ENCODE results near the gene BABAM2. TPM values are rescaled to one million over a fixed set of nuclear protein-coding genes. Genes with fewer than 3 reads are reported as not detected.

Gene BABAM2
- total and polyA plus RNA-seq, 4 donors, result 9.9 to 17.0 (median 13.9) TPM

GRCh38 chr2:27916293-27916995 lies 25.9 kb downstream of the BABAM2 start:
- Histone ChIP-seq H3K4me3 (ENCODE audit: low read depth in 1 of 3, low read length in 3 of 3) (no peak overlapping the region), H3K27me3 (ENCODE audit: control insufficient read depth in 4 of 4, insufficient read depth in 4 of 4, low read length in 3 of 4) (no peaks in the 10 kb centered on the region), H3K4me1 (ENCODE audit: control insufficient read depth in 4 of 4, insufficient read depth in 4 of 4, low read length in 3 of 4) (peaks cover 5 to 11% (median 6%) of the 10 kb centered on the region in 4 donors), H3K9ac (ENCODE audit: low read depth in 1 of 2, low read length in 2 of 2) (no peak overlapping the region), H3K36me3 (ENCODE audit: control insufficient read depth in 4 of 4, insufficient read depth in 3 of 4, low read depth in 1 of 4, low read length in 3 of 4) (no peaks in the 10 kb centered on the region), H3K27ac (ENCODE audit: low read depth in 1 of 2, low read length in 2 of 2) (peak overlapping the region; percentile 54 to 74), H3K9me3 (ENCODE audit: control insufficient read depth in 4 of 4, low read length in 3 of 4) (no peaks in the 10 kb centered on the region)
- 90% methylated on average over 1 of the region's 1 CpG for WGBS
- DNase-seq (ENCODE audit: low spot score), result no peak
- TF ChIP-seq HNF4G (IDR thresholded peaks at IDR 0.05) (no peak), RXRA (IDR thresholded peaks at IDR 0.05) (peak; percentile 12 to 26), HNF4A (conservative IDR thresholded peaks at IDR 0.05) (peak; percentile 20 to 28), EGR1 (IDR thresholded peaks at IDR 0.05; ENCODE audit: low read depth in 2 of 2) (no peak), RAD21 (IDR thresholded peaks at IDR 0.05) (peak in 1 of 2 donors; percentile 7), JUND (IDR thresholded peaks at IDR 0.05) (no peak)

GRCh38 chr2:27920148-27920885 lies 29.8 kb downstream of the BABAM2 start:
- Histone ChIP-seq H3K9ac (ENCODE audit: low read depth in 1 of 2, low read length in 2 of 2) (no peak overlapping the region), H3K4me3 (ENCODE audit: low read depth in 1 of 3, low read length in 3 of 3) (no peak overlapping the region), H3K36me3 (ENCODE audit: control insufficient read depth in 4 of 4, insufficient read depth in 3 of 4, low read depth in 1 of 4, low read length in 3 of 4) (no peaks in the 10 kb centered on the region), H3K4me1 (ENCODE audit: control insufficient read depth in 4 of 4, insufficient read depth in 4 of 4, low read length in 3 of 4) (peaks cover 0 to 11% (median 4%) of the 10 kb centered on the region in 4 donors), H3K27me3 (ENCODE audit: control insufficient read depth in 4 of 4, insufficient read depth in 4 of 4, low read length in 3 of 4) (no peaks in the 10 kb centered on the region), H3K27ac (ENCODE audit: low read depth in 1 of 2, low read length in 2 of 2) (peak overlapping the region; percentile 2 to 14), H3K9me3 (ENCODE audit: control insufficient read depth in 4 of 4, low read length in 3 of 4) (no peaks in the 10 kb centered on the region)
- 43% methylated on average over 4 of the region's 4 CpGs for WGBS
- DNase-seq (ENCODE audit: low spot score), result no peak
- TF ChIP-seq SP1 (IDR thresholded peaks at IDR 0.05), result peak; percentile 21
- TF ChIP-seq JUND (IDR thresholded peaks at IDR 0.05), result no peak
- TF ChIP-seq NR2F2 (IDR thresholded peaks at IDR 0.05), result peak; percentile 10
- TF ChIP-seq RAD21 (IDR thresholded peaks at IDR 0.05), result peak; percentile 24 to 29
- no peak for TF ChIP-seq EGR1 (IDR thresholded peaks at IDR 0.05; ENCODE audit: low read depth in 2 of 2)

- DNase-seq (ENCODE audit: low spot score), result no peak
- Histone ChIP-seq H3K9me3 (ENCODE audit: control insufficient read depth in 4 of 4, low read length in 3 of 4) (no peaks in the 10 kb centered on the region), H3K27ac (ENCODE audit: low read depth in 1 of 2, low read length in 2 of 2) (no peak overlapping the region), H3K4me3 (ENCODE audit: low read depth in 1 of 3, low read length in 3 of 3) (no peak overlapping the region), H3K9ac (ENCODE audit: low read depth in 1 of 2, low read length in 2 of 2) (no peak overlapping the region), H3K36me3 (ENCODE audit: control insufficient read depth in 4 of 4, insufficient read depth in 3 of 4, low read depth in 1 of 4, low read length in 3 of 4) (no peaks in the 10 kb centered on the region), H3K4me1 (ENCODE audit: control insufficient read depth in 4 of 4, insufficient read depth in 4 of 4, low read length in 3 of 4) (peaks cover 0 to 3% (median 0%) of the 10 kb centered on the region in 4 donors), H3K27me3 (ENCODE audit: control insufficient read depth in 4 of 4, insufficient read depth in 4 of 4, low read length in 3 of 4) (no peaks in the 10 kb centered on the region)
- WGBS, result 97% methylated on average over 2 of the region's 2 CpGs
- TF ChIP-seq ATF3 (IDR thresholded peaks at IDR 0.05) (no peak), YY1 (IDR thresholded peaks at IDR 0.05) (no peak), HNF4G (IDR thresholded peaks at IDR 0.05) (no peak), SP1 (IDR thresholded peaks at IDR 0.05) (no peak), FOXA2 (IDR thresholded peaks at IDR 0.05) (no peak), NR2F2 (IDR thresholded peaks at IDR 0.05) (no peak), REST (IDR thresholded peaks at IDR 0.05) (no peak)
These were observed 30.9 kb downstream of the BABAM2 start for GRCh38 chr2:27921424-27921823.

All from liver (tissue), 9 donors.